OCI-LY7 (cell line): ENCODE data around the gene AGBL3. TPM values are rescaled to one million over a fixed set of nuclear protein-coding genes. Genes with fewer than 3 reads are reported as not detected.
"Not testable (repeated sequence)": the region's sequence is repeated elsewhere in the genome, so short reads cannot be mapped to it uniquely, and the experiment has no call there.

Experiments
- BruUV-seq: library from RNA; stranded (reverse); fragments of 400-500 nt; replicated peaks from 2 replicates; lab custom pipeline; 2021; lab: Mats Ljungman, UMichigan
- CTCF ChIA-PET: fragments of 300-600 bp; sonication (Branson Sonifier 250); formaldehyde crosslinking; loops from one replicate; lab custom pipeline; 2022; ENCODE audit warnings: antibody characterized with exemption; ENCODE audit not compliant: unreplicated experiment; lab: Charles Lee
- POLR2A ChIA-PET: fragments of 300-600 bp; sonication (Branson Sonifier 250); formaldehyde crosslinking; loops from one replicate; lab custom pipeline; 2022; ENCODE audit warnings: antibody characterized with exemption; lab: Charles Lee
- DNase-seq: peaks from one replicate; pipeline ENCODE4 v3.0.0-alpha.2; 2015; ENCODE audit warnings: low spot score
- H2AFZ ChIP-seq: fragments of 200-600 bp; sonication (generic), shearing (Covaris generic); 2 replicates; pipeline ENCODE4 v1.6.1; 2014; ENCODE audit warnings: mild to moderate bottlenecking, antibody characterized with exemption, low read length, moderate library complexity
- H3K27ac ChIP-seq: fragments of 200-600 bp; sonication (generic); 2 replicates; pipeline ENCODE4 v1.5.1; 2014; ENCODE audit warnings: mixed run types, low read depth, mild to moderate bottlenecking, moderate library complexity, low read length, inconsistent platforms; ENCODE audit not compliant: poor library complexity, severe bottlenecking
- H3K36me3 ChIP-seq: fragments of 200-600 bp; sonication (generic); 2 replicates; pipeline ENCODE4 v1.6.1; 2014; ENCODE audit warnings: mild to moderate bottlenecking, antibody characterized with exemption, low read length, moderate library complexity, mixed read lengths; ENCODE audit not compliant: insufficient read depth
- H3K4me1 ChIP-seq: fragments of 200-600 bp; sonication (generic); 2 replicates; pipeline ENCODE4 v1.5.1; 2014; ENCODE audit warnings: mild to moderate bottlenecking, low read length; ENCODE audit not compliant: insufficient read depth, poor library complexity, severe bottlenecking
- H3K4me2 ChIP-seq: fragments of 200-600 bp; sonication (generic); 2 replicates; pipeline ENCODE4 v1.6.1; 2014; ENCODE audit warnings: mild to moderate bottlenecking, low read length
- H3K4me3 ChIP-seq: fragments of 200-600 bp; sonication (generic); 2 replicates; pipeline ENCODE4 v1.5.1; 2014; ENCODE audit warnings: mild to moderate bottlenecking, low read depth, low read length; ENCODE audit not compliant: poor library complexity, severe bottlenecking
- H3K79me2 ChIP-seq: fragments of 200-600 bp; sonication (generic); 2 replicates; pipeline ENCODE4 v1.6.1; 2016; ENCODE audit warnings: low read depth, mild to moderate bottlenecking, low read length, moderate library complexity, mixed read lengths; ENCODE audit not compliant: insufficient read depth
- H3K9me2 ChIP-seq: fragments of 200-600 bp; sonication (generic); 2 replicates; pipeline ENCODE4 v1.6.1; 2016; ENCODE audit warnings: mild to moderate bottlenecking, low read length, mixed read lengths; ENCODE audit not compliant: insufficient read depth
- H3K9me3 ChIP-seq: fragments of 200-600 bp; sonication (generic); 2 replicates; pipeline ENCODE4 v1.6.1; 2014; ENCODE audit warnings: mild to moderate bottlenecking, mixed run types, low read length, mixed read lengths
- H4K20me1 ChIP-seq: fragments of 200-600 bp; sonication (generic); 2 replicates; pipeline ENCODE4 v1.6.1; 2014; ENCODE audit warnings: mild to moderate bottlenecking, antibody characterized with exemption, low read length, moderate library complexity, mixed read lengths; ENCODE audit not compliant: insufficient read depth
- EZH2phosphoT487 ChIP-seq: fragments of 200-600 bp; sonication (generic); IDR thresholded peaks from 2 replicates; pipeline ENCODE4 v1.6.1; 2018; ENCODE audit warnings: low read depth, borderline replicate concordance, mild to moderate bottlenecking, mixed run types, antibody characterized with exemption, low read length, moderate library complexity, mixed read lengths
- intact Hi-C: fragments of 100-400 bp; cut with micrococcal nuclease; formaldehyde crosslinking; loops from one replicate; pipeline ENCODE4 v1.10.0; 2022; ENCODE audit not compliant: unreplicated experiment
- total RNA-seq, 2 experiments: library from RNA; depleted of rRNA in 1 of 2; stranded (reverse); fragments of >200 nt in 1 of 2; shearing (Covaris generic) in 1 of 2; gene quantifications; 2 replicates each; pipeline ENCODE4 v1.2.3, GENCODE V29; 2014 to 2022
- TF ChIP-seq, protein P1 (sequence below): fragments of 200-600 bp; sonication (generic); conservative IDR thresholded peaks from 2 replicates; pipeline ENCODE4 v1.5.1; 2014; ENCODE audit warnings: mild to moderate bottlenecking, antibody characterized with exemption, low read length, moderate library complexity, mixed read lengths

The AGBL3 gene
- total RNA-seq, 2 experiments from 2014 or later, result 3.5 to 4.9 TPM

DNA sequence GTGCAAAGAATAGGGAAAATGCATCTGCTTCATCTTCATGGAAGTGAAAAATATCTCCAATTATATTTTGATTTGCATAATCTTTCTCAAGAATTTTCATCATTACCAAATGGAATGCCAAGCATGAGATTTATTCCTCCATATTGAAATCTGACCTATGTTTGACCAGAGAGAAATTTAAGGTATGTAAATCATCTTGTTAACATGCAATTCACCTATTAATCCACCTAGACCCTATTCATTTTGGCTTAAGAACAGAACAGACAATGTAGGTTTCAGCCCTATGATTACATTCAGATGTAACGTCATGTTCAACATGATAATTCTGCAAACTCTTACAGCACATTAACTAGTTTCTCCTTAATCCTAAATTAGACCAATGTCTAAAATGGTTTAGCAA lies 130.8 kb downstream of the AGBL3 start:
- Histone ChIP-seq H3K36me3 (no peaks in the 10 kb centered on the region), H3K27ac (no peak overlapping the region), H3K4me1 (no peaks in the 10 kb centered on the region), H4K20me1 (no peaks in the 10 kb centered on the region), H2AFZ (no peak overlapping the region), H3K4me2 (no peak overlapping the region), H3K9me3 (no peaks in the 10 kb centered on the region), H3K4me3 (no peak overlapping the region), H3K79me2 (no peaks in the 10 kb centered on the region), H3K9me2 (no peaks in the 10 kb centered on the region)
- ChIA-PET POLR2A (no interaction called here), CTCF (no interaction called here)
- intact Hi-C loops, result no loop called here
- no peak for DNase-seq
- TF ChIP-seq, protein P1, sequence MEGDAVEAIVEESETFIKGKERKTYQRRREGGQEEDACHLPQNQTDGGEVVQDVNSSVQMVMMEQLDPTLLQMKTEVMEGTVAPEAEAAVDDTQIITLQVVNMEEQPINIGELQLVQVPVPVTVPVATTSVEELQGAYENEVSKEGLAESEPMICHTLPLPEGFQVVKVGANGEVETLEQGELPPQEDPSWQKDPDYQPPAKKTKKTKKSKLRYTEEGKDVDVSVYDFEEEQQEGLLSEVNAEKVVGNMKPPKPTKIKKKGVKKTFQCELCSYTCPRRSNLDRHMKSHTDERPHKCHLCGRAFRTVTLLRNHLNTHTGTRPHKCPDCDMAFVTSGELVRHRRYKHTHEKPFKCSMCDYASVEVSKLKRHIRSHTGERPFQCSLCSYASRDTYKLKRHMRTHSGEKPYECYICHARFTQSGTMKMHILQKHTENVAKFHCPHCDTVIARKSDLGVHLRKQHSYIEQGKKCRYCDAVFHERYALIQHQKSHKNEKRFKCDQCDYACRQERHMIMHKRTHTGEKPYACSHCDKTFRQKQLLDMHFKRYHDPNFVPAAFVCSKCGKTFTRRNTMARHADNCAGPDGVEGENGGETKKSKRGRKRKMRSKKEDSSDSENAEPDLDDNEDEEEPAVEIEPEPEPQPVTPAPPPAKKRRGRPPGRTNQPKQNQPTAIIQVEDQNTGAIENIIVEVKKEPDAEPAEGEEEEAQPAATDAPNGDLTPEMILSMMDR, result no peak
- TF ChIP-seq EZH2phosphoT487, result no peak
- BruUV-seq, result no TSS peak

DNA sequence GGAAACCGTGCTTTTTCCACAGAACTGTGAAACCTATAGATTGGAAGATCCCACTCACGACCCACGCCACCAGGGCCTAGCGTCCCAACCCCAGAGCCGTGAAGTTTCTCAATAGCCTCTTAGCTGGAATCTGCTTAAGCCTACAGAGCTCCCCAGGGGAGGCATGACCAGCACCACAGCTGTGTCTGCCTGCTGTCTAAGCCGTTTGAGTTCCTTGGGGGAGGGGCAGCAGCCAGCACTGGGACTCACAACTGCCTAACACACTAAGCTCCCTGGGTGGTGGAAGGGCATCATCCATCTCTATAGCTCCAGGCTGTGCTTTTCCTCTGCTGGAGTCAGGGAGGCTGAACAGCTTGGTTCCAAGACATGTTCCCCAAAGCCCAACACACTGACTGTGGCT lies 135.6 kb downstream of the AGBL3 start:
- H3K4me3 ChIP-seq, result no peak overlapping the region
- no peak for TF ChIP-seq EZH2phosphoT487
- TF ChIP-seq, protein P1, result no peak
- POLR2A ChIA-PET, result no interaction called here
- intact Hi-C loops, result no loop called here
- H3K4me2 ChIP-seq, result no peak overlapping the region
- BruUV-seq, result no TSS peak
- H2AFZ ChIP-seq, result no peak overlapping the region
- H3K27ac ChIP-seq, result no peak overlapping the region
- no peaks in the 10 kb centered on the region for H3K9me2 ChIP-seq
- no peaks in the 10 kb centered on the region for H3K9me3 ChIP-seq
- no peaks in the 10 kb centered on the region for H3K4me1 ChIP-seq
- no peak for DNase-seq
- H4K20me1 ChIP-seq, result no peaks in the 10 kb centered on the region
- no peaks in the 10 kb centered on the region for H3K36me3 ChIP-seq
- CTCF ChIA-PET, result no interaction called here
- H3K79me2 ChIP-seq, result no peaks in the 10 kb centered on the region

DNA sequence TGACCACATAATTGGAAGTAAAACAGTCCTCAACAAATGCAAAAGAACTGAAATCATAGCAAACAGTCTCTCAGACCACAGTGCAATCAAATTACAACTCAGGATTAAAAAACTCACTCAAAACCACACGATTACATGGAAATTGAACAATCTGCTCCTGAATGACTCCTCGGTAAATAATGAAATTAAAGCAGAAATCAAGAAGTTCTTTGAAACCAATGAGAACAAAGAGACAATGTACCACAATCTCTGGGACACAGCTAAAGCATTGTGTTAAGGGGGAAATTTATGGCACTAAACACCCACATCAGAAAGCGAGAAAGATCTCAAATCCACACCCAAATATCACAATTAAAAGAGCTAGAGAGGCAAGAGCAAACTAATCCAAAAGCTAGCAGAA lies 138.3 kb downstream of the AGBL3 start:
- H3K36me3 ChIP-seq, intact Hi-C loops, H3K27ac ChIP-seq, DNase-seq, H4K20me1 ChIP-seq, H3K79me2 ChIP-seq, H3K9me2 ChIP-seq, H2AFZ ChIP-seq, H3K4me1 ChIP-seq, H3K4me3 ChIP-seq, H3K4me2 ChIP-seq, H3K9me3 ChIP-seq, BruUV-seq: not testable (repeated sequence)
- ChIA-PET CTCF (interaction anchor here (0.5 kb wide), 1 partner anchor 53 kb away, joined by 3 read pairs; no protein-coding TSS in a partner anchor), POLR2A (interaction anchor here (0.6 to 1.0 kb wide), 4 partner anchors 7 to 550 kb away, joined by 3 to 6 read pairs (median 4); no protein-coding TSS in a partner anchor)
